ENCODE results near the gene KCNMA1.

KCNMA1 gene

DNA sequence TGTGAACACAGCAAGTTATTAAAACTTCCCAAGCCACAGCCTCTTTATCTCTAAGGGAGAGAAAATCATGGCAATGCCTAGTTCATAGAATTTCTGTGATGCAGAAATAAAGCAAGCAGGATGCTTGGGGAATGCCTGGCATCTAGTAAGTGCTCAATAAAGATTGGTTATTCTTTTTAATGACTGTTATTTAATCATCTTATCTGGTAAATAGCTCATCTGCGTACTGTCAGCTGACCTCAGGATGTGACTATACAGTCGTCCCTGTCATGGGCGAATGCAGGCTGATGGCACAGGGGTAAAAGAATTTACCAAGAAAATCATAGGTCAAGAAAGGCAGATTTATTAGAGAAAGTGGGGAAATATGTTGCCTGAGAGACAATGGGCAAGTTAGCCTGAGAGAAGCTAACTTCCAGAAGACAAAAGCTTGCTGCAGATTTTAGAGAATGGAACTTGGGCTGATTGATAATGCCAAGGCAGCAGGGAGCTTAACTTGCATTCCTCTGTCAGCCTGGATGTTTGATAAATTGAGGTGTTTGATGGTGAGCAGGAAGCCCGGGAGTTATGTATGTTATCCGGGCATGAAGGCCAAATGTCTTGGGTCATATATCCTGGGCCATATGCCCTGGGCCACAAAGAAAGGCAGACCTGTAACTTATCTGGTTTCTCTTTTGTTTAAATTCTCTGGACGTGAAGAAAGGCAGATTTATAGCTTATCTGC lies 126.0 kb downstream of the KCNMA1 start:
- in situ Hi-C loops (cut with HindIII; ENCODE audit: low sequenced_read_pairs): no loop called here
- no peak overlapping the region for H3K4me3 ChIP-seq (ENCODE audit: low read depth, low read length)
- TF ChIP-seq CTCF (IDR thresholded peaks at IDR 0.05; ENCODE audit: low read depth, low read length): no peak
- DNase-seq (ENCODE audit: low read depth, low spot score): no peak

GRCh38 chr10:77510695-77511094 lies 126.9 kb downstream of the KCNMA1 start:
- H3K4me3 ChIP-seq (ENCODE audit: low read depth, low read length): no peak overlapping the region
- DNase-seq (ENCODE audit: low read depth, low spot score): no peak
- no peak for TF ChIP-seq CTCF (IDR thresholded peaks at IDR 0.05; ENCODE audit: low read depth, low read length)
- in situ Hi-C loops (cut with HindIII; ENCODE audit: low sequenced_read_pairs): no loop called here

DNA sequence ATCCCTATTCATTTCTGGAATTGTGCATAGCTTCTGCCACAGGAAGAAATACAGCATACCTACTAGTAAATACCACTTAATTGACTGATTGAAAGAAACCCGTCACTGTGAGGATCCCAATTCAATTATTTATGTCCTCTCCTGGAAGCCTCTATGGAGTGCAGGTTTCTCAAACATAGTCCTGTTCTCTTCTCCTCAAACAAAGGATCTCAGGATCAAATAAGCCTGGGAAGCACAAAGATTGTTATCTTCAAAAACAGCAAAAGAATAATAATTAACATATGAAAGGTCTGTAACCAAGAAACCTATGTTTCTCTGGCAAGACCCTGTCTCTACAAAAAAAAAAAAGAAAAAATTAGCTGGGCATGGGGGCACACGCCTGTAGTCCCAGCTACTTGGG lies 127.3 kb downstream of the KCNMA1 start:
- TF ChIP-seq CTCF (IDR thresholded peaks at IDR 0.05; ENCODE audit: low read depth, low read length): no peak
- in situ Hi-C loops (cut with HindIII; ENCODE audit: low sequenced_read_pairs): no loop called here
- no peak for DNase-seq (ENCODE audit: low read depth, low spot score)
- H3K4me3 ChIP-seq (ENCODE audit: low read depth, low read length): no peak overlapping the region

DNA sequence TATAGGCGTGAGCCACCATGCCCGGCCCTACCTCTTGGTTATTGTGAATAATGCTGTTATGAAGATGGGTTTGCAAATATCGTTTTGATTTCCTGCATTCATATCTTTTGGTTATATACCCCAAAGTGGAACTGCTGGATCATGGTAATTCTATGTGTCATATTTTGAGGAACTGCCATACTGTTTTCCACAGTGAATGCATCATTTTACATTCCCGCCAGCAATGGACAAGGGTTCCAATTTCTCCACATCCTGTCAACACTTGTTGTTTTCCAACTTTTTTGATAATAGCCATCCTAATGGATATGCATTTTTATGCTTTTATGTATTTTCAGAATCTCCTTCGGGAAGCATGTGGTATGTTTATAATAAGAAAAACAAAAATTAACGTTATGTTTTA lies 128.2 kb downstream of the KCNMA1 start:
- H3K4me3 ChIP-seq (ENCODE audit: low read depth, low read length): no peak overlapping the region
- in situ Hi-C loops (cut with HindIII; ENCODE audit: low sequenced_read_pairs): no loop called here
- no peak for TF ChIP-seq CTCF (IDR thresholded peaks at IDR 0.05; ENCODE audit: low read depth, low read length)
- no peak for DNase-seq (ENCODE audit: low read depth, low spot score)

DNA sequence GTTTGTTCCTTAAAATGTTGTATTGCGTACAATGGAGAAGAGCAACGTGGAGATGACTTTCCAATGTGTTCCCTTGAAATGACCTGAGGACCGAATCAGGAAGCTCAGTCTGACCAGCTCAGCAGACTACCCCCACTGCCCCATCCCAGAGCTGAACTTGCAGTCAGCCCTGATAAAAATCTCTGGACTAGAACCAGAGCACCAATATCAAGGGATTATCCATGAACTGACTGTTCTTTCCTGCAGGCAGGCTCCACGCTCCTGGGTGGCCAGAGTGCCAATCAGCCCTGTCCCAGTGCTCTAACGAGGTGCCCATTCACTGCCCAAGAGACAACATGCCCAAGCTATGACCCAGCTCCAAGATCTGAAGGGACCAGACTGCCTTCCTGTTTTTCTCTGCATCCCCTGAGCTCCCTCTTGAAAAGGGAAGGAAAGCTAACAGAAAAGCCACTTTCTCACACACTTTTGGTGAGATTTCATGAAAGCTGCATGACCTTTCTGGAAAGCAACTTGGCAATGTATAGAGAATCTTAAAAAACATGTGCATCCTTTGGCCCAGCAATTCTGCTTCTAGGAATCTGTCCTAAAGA lies 130.2 kb downstream of the KCNMA1 start:
- in situ Hi-C loops (cut with HindIII; ENCODE audit: low sequenced_read_pairs): no loop called here
- DNase-seq (ENCODE audit: low read depth, low spot score): no peak
- TF ChIP-seq CTCF (IDR thresholded peaks at IDR 0.05; ENCODE audit: low read depth, low read length): no peak
- no peak overlapping the region for H3K4me3 ChIP-seq (ENCODE audit: low read depth, low read length)

DNA sequence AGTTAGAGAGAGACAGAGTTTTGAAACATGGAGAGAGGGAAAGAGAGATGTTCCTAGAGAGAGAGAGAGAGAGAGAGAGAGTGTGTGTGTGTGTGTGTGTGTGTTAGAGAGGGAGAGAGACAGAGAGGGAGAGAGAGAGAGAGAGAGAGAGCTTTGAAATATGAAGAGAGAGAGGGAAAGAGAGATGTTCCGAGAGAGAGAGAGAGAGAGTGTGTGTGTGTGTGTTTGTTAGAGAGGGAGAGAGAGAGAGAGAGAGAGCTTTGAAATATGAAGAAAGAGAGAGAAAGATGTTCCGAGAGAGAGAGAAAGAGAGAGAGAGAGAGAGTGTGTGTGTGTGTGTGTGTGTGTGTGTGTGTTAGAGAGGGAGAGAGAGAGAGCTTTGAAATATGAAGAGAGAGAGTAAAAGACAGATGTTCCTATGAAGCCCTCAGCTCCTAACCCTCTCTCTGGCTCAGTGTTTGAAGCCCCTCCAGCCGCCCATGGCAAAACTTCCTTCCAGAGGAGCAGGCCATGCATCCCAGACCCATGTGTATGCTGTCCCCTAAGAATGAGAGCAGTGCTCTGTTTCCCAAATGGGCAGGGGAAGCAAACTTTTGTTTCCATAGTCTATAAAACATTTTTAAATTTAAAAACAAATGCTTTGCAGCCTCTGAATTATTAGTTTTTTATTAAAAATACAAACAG lies 130.9 kb downstream of the KCNMA1 start:
- in situ Hi-C loops (cut with HindIII; ENCODE audit: low sequenced_read_pairs): no loop called here
- peak; percentile 29 for DNase-seq (ENCODE audit: low read depth, low spot score)
- H3K4me3 ChIP-seq (ENCODE audit: low read depth, low read length): no peak overlapping the region
- TF ChIP-seq CTCF (IDR thresholded peaks at IDR 0.05; ENCODE audit: low read depth, low read length): no peak
